Vagina (tissue), 2 donors: ENCODE measurements around the gene ADPRHL1.

Experiments used
- POLR2A ChIP-seq, 2 donors: fragments of 450-650 bp; IDR thresholded peaks; one replicate each; pipeline ENCODE4 v1.6.1; 2017; ENCODE audit warnings: antibody characterized with exemption in 2 of 2, mild to moderate bottlenecking in 2 of 2, moderate library complexity in 2 of 2
- POLR2AphosphoS5 ChIP-seq, 2 donors: sonication (generic); formaldehyde crosslinking; IDR thresholded peaks; one replicate each; pipeline ENCODE4 v1.9.0; 2017; ENCODE audit warnings: antibody characterized with exemption in 2 of 2, mild to moderate bottlenecking in 2 of 2, low read depth in 1 of 2; ENCODE audit not compliant: insufficient read depth in 1 of 2
- TF ChIP-seq, protein P1 (sequence below), 3 experiments: fragments of 450-650 bp in 2 of 3; fragments of 200-600 bp in 1 of 3; sonication (generic) in 1 of 3; IDR thresholded peaks; one replicate each; pipeline ENCODE4 v1.5.1; 2017 to 2019; ENCODE audit warnings: antibody characterized with exemption in 3 of 3, mild to moderate bottlenecking in 2 of 3, moderate library complexity in 2 of 3

DNA sequence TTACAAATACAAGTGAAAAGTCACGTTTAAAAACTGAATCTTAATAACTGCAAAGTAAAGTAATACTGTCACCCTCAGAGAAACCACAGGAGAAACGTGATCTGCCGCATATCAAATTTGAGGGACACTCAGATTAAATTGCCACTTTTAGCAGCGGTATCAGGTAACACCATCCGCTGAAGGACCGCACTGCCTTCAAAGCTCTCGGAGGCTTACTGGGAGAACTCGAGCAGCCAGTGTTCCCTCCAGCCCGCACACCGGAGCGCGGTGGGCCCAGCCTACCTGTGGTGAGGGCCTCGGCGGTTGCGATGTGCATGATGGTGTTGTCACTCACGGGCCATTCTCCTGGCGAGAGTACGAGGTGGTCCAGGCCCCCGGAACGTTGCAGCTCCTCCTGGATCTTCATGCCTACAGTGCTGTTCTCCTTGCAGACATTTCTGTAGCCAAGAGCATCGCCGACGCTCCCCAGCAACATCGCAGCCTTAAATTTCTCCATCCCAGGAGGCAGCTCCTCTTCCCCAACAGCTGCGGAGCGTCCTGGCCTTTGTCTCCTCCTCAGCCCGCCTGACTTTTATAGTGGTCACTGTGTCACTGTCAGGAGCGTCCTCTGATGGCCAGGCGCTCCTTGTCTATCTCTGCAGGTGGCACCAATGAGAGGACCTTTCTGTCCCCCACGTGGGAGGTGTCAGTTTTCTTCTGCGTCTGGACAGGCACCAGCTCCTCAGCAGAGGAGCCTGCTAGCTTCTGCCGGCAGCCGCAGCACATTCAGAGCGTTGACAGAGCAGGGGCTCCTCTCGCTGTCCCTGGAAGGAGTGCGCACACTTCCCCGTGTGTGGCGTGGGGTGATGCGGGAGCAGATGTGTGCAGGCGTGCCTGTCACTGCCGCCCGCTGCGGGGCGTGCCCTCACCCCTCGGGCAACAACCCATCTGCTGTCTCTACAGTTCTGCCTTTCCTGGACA, at the start of gene ADPRHL1:
- TF ChIP-seq, protein P1, sequence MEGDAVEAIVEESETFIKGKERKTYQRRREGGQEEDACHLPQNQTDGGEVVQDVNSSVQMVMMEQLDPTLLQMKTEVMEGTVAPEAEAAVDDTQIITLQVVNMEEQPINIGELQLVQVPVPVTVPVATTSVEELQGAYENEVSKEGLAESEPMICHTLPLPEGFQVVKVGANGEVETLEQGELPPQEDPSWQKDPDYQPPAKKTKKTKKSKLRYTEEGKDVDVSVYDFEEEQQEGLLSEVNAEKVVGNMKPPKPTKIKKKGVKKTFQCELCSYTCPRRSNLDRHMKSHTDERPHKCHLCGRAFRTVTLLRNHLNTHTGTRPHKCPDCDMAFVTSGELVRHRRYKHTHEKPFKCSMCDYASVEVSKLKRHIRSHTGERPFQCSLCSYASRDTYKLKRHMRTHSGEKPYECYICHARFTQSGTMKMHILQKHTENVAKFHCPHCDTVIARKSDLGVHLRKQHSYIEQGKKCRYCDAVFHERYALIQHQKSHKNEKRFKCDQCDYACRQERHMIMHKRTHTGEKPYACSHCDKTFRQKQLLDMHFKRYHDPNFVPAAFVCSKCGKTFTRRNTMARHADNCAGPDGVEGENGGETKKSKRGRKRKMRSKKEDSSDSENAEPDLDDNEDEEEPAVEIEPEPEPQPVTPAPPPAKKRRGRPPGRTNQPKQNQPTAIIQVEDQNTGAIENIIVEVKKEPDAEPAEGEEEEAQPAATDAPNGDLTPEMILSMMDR (IDR thresholded peaks at IDR 0.05): no peak
- TF ChIP-seq POLR2A (IDR thresholded peaks at IDR 0.05) (no peak), POLR2AphosphoS5 (IDR thresholded peaks at IDR 0.05; ENCODE audit: insufficient read depth in 1 of 2, low read depth in 1 of 2) (no peak)
